NCI-H226 (cell line): Measurements from ENCODE around the gene HPS3.

Experiments
- DNase-seq: peaks from one replicate; pipeline ENCODE4 v3.0.0-alpha.2; 2015

Gene HPS3

DNA sequence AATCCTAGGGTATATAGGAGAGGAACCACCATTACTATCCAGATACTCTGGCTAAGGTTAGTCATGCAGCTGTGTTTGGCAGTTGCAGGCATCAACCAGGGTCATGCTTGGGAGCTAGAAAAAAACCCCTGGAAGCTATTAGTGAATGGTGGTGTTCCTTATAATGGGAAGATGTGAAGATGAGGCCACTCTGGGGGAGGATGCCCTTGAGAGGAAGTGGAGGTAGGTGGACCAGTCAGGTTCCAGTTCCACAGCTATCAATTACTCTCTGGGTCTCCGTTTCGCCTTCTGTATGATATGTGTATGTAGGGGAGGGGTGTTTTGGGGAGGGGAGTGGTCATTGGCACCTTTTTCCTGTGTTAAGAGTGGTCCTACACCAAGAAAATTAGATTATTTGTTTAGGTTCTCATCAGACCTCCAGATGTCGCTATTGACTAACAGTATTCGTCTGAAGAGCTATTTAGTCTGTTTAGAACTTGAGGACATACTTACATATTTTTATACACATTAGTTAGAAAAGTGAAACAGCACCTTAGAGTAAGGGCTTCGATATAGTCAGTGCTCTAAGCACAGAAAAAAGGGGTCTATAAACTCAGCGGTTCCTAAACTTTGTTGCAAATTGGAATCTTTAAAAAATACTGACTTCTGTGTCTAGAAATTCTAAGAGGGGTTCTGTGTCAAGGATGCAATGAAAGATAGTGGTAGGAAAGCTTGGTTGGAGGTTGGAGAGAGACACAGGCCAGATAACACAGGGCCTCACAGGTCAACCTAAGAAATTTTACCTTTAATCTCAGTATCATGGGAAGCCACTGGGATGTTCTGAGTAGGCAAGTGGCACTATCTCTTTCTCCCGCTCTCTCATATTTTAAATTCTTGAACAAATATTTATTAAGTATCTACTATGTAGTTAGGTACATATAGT is 9.1 kb upstream of the HPS3 start:
- peak; percentile 29 for DNase-seq

DNA sequence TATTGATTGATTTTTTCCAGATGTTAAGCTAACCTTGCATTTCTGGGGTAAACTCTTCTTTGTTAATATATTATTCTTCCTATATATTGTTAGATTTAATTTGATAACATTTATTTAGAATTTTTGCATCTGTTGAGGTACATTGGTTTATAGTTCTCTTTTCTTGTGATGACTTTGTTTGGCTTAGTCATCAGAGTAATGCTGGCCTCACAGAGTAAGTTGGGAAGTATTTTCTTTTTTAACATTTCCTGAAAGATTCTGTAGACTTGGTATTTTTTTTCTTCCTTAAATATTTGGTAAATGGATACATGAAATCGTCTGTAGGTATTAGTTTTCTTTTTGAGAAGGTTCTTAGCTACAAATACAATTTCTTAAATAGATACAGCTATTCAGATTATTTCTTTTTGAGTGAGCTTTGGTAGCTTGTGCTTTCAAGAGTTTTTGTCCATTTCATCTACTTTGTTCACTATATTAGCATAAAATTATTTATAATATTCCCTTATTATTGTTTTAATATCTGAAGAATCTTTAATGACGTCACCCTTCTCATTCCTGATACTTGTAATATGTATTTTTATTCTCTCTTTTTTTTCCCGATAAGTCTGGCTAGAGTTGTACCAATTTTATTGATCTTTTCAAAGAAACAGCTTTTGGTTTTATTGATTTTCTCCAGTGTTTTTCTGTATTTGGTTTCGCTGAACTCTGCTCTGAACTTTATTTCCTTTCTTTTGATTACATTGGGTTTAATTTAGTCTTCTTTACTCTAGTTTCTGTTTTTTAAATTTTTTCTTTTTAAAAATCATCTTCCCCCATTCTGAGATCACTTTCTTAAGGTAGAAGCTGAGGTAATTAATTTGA is 6.5 kb upstream of the HPS3 start:
- no peak for DNase-seq

DNA sequence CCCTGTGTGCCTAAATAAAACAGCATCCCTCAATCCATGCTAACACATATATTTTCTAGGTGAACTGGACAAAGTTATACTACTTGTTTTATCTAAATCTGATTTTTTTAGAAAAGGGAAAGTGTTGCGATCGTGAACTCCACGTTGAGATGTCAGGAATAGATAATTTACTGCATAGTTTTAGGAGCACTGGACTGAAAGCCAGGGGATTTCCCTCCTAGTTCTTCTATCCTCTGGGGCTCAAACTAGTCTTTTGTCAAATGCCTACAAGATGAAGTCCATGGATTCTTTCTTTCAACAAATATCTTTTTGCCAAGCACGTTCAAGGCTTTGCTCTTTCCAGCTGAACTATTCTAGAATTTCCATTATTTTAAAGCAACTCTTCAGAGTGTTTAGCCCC is 617 bp upstream of the HPS3 start:
- DNase-seq = no peak

DNA sequence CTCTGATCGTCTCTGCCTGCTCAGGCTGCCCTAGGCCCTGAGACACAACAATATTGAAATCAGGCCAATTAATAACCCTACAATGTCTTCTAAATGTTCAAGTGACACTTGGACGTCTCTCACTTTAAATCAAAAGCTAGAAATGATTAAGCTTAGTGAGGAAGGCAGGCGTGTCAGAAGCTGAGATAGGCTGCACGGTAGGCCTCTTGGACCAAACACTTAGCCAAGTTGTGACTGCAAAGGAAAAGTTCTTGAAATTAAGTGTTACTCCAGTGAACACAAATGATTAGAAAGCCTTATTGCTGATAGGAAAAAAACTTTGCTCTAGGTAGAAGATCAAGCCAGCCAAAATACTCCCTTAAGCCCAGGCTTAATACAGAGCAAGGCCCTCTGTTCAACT is 2.2 kb downstream of the HPS3 start:
- DNase-seq = no peak

DNA sequence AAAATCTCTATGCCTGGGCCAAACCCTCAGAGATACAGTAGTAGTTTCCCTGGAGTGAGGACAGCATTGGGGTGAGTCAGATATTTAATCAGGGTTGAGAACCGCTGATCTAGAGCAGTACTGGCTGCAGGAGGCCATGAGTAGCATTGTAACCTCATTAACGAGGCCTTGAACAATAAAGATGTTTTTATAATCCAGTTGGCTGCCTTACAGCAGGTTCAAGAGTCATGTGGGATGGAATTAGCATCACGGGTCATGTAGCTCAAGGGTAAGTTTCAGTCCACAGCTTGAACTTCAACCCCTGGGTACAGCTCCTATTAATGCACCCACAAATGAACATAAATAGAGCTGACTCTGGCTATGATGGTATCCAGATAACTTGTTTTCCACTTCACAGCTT is 5.1 kb downstream of the HPS3 start:
- no peak for DNase-seq

DNA sequence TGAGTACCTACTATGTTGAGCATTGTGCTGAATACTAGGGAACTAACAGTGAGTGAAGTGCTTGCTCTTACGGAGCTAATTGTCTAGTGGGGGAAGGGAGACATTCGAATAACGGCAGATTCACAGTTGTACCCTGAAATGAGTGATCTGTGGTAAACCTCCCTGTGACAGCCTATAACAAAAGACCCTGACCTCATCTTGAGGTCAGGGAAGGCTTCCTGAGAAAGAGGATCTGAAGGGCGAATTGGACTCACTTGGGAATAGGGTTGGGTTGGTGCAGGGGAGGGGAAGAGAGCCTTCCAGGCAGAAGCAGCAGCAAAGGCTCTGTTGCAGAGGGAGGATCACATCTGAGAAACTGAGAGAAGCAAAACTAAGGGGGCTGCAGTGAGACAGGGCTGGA is 13.2 kb downstream of the HPS3 start:
- no peak for DNase-seq

DNA sequence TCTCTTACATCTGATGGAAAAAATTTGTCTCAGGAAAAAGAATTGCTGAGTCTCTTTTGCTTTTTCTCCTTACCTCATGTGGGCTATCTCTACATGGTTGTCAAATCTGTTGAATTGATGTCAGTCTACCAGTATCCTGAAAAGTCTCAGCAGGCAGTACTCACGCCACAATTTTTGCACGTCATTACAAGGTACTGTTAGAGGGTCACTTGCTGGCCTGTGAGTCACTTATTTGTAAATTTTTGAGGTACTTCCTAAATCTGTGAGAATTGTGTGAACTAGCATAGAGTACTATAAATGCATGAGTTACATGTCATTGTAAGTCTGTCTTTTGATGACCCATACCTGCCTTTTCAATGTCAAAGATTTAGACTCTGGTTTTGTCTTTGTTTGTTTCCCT is 15.9 kb downstream of the HPS3 start:
- no peak for DNase-seq

DNA sequence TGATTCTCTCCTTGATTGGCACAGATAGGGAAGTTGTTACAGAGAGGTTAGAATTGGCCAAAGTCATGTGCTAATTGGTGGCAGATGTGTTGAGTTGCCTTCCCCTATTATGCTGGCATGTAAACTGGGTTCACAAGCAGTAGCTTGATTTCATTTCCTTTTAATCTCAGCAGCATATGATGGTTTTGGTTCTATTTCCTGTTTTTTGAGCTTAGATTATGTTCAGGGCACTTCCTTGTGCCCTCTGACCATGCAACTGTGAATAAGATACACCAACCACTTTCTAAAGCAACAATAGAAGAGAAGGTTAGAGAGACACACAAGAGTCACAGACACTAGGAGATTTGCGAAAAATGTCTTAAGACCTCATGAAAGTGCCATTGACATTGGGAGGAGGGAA is 16.5 kb downstream of the HPS3 start:
- DNase-seq = no peak

DNA sequence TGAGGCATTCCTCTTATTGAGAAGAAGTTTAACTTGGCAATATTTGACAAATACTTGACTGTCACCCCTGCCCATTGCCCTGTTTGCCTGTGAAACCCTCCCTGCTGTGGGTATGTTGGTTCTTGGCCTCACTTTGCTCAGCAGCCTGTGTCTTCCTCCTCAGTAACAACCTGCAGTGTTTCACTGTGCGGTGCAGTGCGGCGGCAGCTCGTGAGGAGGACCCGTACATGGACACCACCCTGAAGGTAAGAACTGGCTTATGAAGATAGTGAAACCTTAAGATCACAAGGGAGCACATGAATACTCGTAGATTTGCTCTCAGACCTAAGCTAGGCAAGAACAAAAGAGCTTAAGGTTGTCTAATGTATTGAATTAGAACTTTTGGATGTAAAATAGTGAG is 21.0 kb downstream of the HPS3 start:
- no peak for DNase-seq

DNA sequence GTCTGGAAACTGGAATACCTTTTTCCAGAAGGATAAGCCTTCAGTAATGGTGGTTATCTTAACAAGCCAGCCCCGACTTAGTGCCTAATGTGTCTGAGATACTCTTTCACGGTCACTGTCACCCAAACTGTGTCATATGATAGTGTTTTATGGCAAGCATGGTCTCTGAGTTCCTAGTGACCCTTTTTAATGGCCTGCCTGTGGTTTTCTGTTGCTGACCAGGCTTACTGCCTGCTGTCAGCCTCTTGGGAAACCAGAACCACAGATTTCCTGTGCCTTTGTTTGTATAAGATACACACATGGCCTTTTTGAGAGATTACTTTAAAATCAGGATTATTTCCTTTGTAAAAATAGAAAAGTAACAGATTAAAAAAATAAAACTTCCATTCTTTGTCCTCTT is 22.4 kb downstream of the HPS3 start:
- no peak for DNase-seq

DNA sequence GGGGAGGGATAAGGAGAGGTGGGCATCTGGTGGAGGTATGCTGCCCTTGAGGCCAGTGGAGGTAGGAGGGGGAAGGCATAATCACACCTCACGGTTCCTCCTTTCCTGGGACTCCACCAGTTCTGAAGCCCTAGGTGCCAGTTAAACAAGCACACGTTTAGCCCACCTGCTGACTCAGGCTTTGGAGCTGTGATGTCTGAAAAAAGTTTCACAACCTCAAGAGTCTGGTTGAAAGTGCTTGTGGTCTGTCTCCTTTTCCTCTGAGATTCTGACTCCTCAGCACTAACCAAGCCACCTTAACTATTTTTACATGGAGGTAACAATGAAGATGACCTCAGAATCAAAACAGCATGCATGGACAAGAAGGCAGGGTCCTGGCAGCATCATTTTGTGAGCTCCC is 23.0 kb downstream of the HPS3 start:
- DNase-seq = peak; percentile 8

DNA sequence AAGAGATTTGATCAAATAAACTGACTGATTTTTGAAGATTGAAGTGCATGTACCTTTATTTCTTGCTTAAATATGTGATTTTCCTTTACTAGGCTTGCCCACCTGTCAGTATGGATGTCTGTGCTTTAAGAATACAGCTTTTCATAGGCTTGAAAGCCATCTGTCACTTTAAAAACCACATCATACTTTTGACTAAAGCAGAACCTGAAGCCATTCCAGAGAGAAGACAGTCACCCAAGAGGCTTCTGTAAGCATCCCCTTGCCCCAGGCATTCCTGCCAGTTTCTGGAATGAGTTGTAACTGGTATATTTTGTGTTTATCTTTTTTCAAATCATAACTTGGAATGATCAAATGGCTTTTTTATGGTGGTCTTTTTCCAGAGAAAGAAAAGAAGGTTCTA is 24.0 kb downstream of the HPS3 start:
- DNase-seq = no peak

DNA sequence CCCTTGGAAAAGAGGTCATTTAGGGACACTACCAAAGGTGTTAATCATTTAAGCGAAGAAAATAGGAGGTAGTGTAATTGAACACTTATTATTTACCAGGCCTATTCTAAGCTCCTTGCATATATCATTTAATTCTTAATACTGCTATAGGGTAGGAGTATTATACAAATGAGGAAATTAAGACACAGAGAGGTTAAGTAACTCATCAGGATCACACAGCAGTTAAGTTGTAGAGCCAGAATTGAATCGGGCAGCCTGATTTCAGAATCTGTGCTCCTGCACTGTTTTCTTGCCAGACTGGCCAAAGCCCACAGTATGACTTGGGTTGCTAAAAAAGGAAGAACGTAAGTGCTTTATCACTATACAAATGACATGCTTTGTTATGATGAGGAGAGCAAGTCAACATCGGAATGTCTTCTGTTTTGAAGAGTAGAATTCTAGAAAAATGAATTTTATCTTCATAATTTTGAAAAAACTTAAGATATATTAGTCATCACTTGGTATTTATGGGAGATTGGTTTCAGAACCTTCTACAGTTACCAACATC is 31.4 kb downstream of the HPS3 start:
- no peak for DNase-seq

DNA sequence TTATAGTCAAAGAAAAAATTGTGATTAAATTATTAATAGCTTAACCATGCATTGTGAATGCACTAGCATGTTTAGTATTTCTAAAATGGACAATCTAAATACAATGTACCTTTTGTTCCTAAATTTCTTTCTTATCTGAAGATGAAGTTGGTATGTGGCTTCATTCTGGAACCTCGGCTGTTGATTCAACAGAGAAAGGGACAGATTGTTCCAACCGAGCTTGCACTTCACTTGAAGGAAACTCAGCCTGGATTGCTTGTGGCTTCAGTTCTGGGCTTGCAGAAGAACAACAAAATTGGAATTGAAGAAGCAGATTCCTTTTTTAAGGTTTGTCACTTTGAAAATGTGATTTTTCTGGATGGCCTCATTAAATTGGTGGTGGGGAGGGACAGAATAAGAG is 32.6 kb downstream of the HPS3 start:
- no peak for DNase-seq

DNA sequence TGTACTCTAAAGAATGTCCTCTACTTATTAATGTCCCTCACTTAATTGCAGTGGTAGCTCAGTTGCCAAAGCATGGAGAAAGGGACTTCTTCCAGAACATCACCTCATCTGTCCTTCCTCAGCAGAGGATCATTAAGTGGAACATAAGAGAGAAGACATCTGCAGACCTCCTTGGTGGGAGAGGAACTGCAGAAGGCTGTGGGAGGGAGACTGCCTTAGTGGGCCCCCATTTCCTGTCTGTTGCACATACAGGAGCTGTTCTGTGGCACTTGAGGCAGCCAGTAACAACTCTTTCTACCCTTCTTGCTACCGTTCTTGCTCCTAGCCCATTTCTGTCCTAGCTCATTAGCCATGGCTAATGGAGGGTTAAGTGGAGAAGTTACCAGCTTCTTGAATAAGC is 33.6 kb downstream of the HPS3 start:
- DNase-seq = no peak

DNA sequence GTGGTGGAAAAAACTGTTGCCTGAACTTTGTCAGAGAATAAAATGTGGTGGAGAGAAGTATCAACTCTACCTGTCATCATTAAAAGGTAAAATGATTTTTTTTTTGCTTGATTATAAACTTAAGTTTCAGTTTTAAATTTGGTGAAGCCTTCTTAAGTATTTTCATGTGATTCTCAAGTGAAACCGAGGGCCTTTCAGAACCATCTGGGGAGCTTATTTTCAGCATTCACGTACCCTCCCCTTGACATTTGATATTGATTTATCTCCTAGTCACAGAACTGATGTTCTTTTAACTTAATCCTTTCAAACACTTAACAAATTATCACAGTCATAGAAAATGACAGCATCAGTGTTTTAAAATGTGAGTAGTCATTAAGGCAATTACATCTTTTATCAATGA is 38.5 kb downstream of the HPS3 start:
- DNase-seq = no peak

DNA sequence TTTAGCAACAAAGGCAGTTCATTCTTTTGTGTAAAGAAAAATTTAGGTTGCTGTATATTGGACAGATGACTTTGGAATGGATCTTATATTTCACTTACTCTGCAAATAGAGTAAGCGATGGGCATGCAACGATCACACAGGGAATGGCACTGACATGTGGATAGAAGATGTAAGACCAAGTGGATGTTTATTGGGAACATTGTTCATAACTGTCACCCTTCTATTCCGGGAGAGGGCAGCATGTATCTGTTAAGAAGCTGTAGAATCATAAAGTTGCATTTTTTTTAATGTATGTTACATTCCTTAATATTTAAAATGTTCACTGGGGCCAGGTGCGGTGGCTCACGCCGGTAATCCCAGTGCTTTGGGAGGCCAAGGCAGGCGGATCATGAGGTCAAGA is 41.2 kb downstream of the HPS3 start:
- no peak for DNase-seq

DNA sequence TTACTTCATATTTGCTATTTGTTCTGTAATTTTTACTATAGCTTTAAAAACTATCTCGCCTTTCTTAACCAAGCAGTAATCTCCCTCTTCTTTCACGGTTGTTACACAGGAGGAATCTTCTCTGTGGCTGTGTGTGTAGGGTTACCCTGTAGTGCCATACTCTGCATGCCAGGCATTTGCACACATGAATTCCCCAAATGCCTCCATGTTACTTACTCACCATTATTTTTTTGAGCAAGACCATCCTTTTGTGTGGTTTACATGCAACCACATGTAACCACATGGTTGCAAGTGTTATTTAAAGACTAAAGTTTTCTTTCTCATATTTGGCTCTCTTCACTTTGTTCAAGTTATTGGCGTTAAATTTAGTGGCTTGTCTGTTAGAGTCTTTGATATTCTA is 45.5 kb downstream of the HPS3 start:
- DNase-seq = no peak

DNA sequence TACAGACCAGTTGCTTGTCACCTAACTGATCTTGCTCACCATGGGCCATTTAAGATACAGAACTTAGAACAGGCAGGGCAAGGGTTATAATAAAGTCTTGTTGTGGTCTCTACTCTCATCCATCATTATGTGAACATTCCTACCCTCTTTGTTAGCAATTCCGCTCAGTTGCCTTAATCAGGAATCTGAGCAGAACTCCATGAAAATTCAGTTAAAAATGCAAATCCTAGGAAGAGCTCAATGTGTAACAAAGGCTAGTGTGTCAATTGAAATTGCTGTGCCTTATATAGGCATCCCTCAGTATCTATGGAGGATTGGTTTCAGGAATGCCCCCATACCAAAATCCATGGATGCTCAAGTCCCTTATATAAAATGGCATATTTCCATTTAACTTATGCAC is 47.7 kb downstream of the HPS3 start:
- DNase-seq = no peak

DNA sequence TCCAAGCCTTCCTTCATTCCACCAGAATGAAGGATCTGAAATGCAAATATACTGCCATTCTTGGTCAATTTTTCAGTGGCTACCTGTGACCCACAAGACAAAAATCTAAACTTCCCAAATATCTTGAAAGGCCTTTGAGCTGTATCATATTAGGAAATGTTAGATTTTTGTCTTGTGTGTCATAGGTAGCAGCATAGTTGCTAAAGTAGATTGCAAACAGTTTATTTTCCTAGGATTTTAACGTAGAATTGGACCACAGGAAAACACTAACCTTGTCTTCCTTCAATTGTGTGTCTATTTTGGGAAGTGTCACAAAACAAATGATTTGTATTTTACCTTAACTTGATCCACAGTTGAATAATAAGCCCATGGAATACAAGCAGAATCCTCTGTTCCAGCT is 49.8 kb downstream of the HPS3 start:
- peak; percentile 54 for DNase-seq

DNA sequence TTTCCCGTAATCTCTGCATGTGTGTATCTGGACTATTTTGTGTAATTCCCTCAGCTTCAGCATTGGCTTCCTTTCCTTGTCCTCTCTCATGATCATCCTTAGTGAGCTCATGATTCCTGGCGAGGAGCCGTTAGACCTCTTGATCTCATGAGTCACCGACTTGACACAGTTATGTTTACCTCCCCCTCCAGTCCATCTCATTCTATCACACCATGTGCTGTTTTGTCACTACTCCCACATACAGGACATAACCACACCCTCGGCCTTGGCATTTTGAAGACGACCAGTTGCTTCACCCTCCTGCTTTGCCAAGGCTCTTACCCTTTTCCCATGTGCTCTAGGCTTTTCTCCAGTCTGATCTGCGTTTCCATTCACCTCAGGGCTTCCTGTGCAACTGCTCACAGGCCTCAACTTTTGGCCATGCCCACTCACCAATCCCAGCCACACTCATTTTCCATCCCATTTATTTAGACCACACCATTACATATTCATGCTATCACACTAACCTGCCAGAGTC is 50.7 kb downstream of the HPS3 start:
- DNase-seq = peak; percentile 100

DNA sequence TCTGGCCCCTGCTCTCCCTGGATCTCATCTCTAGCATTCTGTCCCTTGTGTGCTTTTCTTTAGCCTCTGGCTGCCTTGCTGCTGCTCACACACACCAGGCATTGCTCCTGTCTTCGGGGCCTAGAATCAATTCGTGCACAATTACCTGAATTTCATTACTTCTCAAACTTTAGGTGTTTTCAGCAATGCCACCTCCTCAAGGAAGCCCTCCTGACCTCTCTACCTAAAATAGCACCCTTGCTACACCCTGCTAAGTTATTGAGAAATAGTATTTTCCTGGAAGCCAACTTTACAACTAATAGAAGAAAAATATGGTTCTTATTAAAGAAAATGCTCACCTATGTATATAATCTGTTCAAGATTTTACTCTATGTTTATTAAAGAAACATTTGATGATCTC is 51.7 kb downstream of the HPS3 start:
- DNase-seq = no peak

DNA sequence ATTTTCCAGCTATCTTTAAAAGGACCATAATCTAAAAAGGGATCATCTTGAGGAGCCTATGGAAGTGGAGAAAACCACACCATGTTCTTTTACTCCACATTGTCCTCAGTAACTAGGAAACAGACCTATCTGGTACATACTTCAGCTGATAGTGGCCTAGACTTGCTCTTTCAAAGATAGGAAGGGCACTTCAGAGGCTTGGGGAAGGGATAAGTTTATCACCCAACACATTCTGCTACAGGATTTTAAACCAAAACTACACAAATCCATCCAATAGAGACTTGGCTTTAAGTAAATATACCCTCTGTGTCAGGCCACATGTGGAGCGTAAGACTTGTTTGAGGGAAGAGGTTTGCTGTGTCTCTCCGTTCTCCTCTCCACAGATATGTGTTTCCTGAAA is 56.8 kb downstream of the HPS3 start:
- DNase-seq = no peak

DNA sequence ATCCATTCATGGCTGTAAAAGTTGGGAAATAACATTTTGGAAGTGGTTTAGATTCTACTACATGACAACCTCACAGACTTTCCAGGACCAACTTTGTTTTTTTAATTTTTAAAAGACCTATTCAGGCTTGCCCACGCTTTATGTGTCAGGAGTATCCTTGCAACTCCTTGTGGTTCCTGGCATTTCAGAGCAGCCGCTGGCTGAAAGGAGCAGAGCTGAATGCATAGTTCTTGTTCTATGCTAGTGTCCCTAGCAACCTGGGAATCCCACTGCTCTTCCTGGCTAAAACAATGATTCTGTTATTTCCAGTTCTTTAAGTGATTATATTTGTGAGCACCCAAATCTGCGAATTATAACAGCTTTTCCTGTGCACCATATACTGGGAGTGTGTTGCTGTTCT is 57.3 kb downstream of the HPS3 start:
- DNase-seq = no peak
